ENCODE data around the gene GRK7.
A peak's percentile ranks its signal among the peaks of the same experiment; 100 is the strongest.

Gene GRK7

GRCh38 chr3:141726483-141726882 lies 36.7 kb upstream of the GRK7 start:
- Histone ChIP-seq H3F3A (ENCODE audit: insufficient read depth) (no peaks in the 10 kb centered on the region), H3K9me2 (replicated peaks; ENCODE audit: insufficient read depth, low read length) (no peaks in the 10 kb centered on the region), H3K4me3 (ENCODE audit: insufficient read depth, low read length, poor library complexity, severe bottlenecking) (no peak overlapping the region), H3K9me3 (ENCODE audit: insufficient read depth, low read length) (no peaks in the 10 kb centered on the region), H2AFZ (ENCODE audit: low read depth, low read length, severe bottlenecking) (no peak overlapping the region), H3K27me3 (ENCODE audit: low read length) (no peaks in the 10 kb centered on the region), H3K4me2 (ENCODE audit: low read depth, low read length, poor library complexity, severe bottlenecking) (no peak overlapping the region), H3K27ac (ENCODE audit: low read depth, low read length) (no peak overlapping the region), H3K36me3 (ENCODE audit: low read length) (no peaks in the 10 kb centered on the region), H3K79me2 (ENCODE audit: insufficient read depth, low read length) (no peaks in the 10 kb centered on the region), H3K9ac (ENCODE audit: low read length) (no peak overlapping the region), H4K20me1 (ENCODE audit: low read depth, low read length) (no peaks in the 10 kb centered on the region)
- TF ChIP-seq EZH2phosphoT487 (conservative IDR thresholded peaks at IDR 0.05; ENCODE audit: low read length), result no peak

GRCh38 chr3:141728355-141728892 lies 34.8 kb upstream of the GRK7 start:
- H3K27ac ChIP-seq (ENCODE audit: low read depth, low read length), result no peak overlapping the region
- TF ChIP-seq EZH2phosphoT487 (conservative IDR thresholded peaks at IDR 0.05; ENCODE audit: low read length) (no peak), CTCF (IDR thresholded peaks at IDR 0.05; ENCODE audit: insufficient read depth, low read length, poor library complexity, severe bottlenecking) (no peak)
- no peaks in the 10 kb centered on the region for H3K9me3 ChIP-seq (ENCODE audit: insufficient read depth, low read length)
- H3K4me3 ChIP-seq (ENCODE audit: insufficient read depth, low read length, poor library complexity, severe bottlenecking), result no peak overlapping the region
- H3K9me2 ChIP-seq (replicated peaks; ENCODE audit: insufficient read depth, low read length), result no peaks in the 10 kb centered on the region
- H3F3A ChIP-seq (ENCODE audit: insufficient read depth), result no peaks in the 10 kb centered on the region
- H3K36me3 ChIP-seq (ENCODE audit: low read length), result no peaks in the 10 kb centered on the region
- H2AFZ ChIP-seq (ENCODE audit: low read depth, low read length, severe bottlenecking), result no peak overlapping the region
- H3K9ac ChIP-seq (ENCODE audit: low read length), result no peak overlapping the region
- no peak overlapping the region for H3K4me2 ChIP-seq (ENCODE audit: low read depth, low read length, poor library complexity, severe bottlenecking)
- no peaks in the 10 kb centered on the region for H4K20me1 ChIP-seq (ENCODE audit: low read depth, low read length)
- H3K27me3 ChIP-seq (ENCODE audit: low read length), result no peaks in the 10 kb centered on the region
- no peaks in the 10 kb centered on the region for H3K79me2 ChIP-seq (ENCODE audit: insufficient read depth, low read length)

- Histone ChIP-seq H3K27me3 (ENCODE audit: low read length) (no peaks in the 10 kb centered on the region), H2AFZ (ENCODE audit: low read depth, low read length, severe bottlenecking) (no peak overlapping the region), H3K27ac (ENCODE audit: low read depth, low read length) (no peak overlapping the region), H3K79me2 (ENCODE audit: insufficient read depth, low read length) (no peaks in the 10 kb centered on the region), H3F3A (ENCODE audit: insufficient read depth) (no peaks in the 10 kb centered on the region), H3K9ac (ENCODE audit: low read length) (no peak overlapping the region), H3K36me3 (ENCODE audit: low read length) (no peaks in the 10 kb centered on the region), H3K4me2 (ENCODE audit: low read depth, low read length, poor library complexity, severe bottlenecking) (no peak overlapping the region), H4K20me1 (ENCODE audit: low read depth, low read length) (no peaks in the 10 kb centered on the region), H3K9me3 (ENCODE audit: insufficient read depth, low read length) (no peaks in the 10 kb centered on the region), H3K9me2 (replicated peaks; ENCODE audit: insufficient read depth, low read length) (no peaks in the 10 kb centered on the region), H3K4me3 (ENCODE audit: insufficient read depth, low read length, poor library complexity, severe bottlenecking) (no peak overlapping the region)
- no peak for TF ChIP-seq EZH2phosphoT487 (conservative IDR thresholded peaks at IDR 0.05; ENCODE audit: low read length)
- TF ChIP-seq CTCF (IDR thresholded peaks at IDR 0.05; ENCODE audit: insufficient read depth, low read length, poor library complexity, severe bottlenecking), result peak; percentile 11
Observed at GRCh38 chr3:141729240-141729639, 34.0 kb upstream of the GRK7 start.

DNA sequence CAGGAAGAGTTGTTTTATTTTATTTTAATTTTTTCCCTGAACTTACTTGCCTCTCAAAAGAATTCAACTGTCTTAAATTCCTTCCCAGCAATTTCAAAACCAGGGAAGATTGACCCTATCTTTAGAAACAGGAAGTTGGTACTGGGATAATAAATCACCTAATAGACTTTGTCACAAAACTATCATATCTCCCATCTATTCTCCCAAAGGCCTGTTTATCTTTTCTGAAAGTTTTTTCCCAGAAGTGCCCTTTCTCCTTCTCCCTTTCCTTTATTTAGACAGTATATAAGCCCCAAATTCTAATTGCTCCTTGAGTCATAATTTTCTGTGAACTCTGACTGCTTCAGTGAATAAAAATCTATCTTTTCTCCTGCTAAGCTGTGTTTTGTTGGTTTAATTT lies 28.0 kb upstream of the GRK7 start:
- Histone ChIP-seq H3K9me3 (ENCODE audit: insufficient read depth, low read length) (no peaks in the 10 kb centered on the region), H3K36me3 (ENCODE audit: low read length) (no peaks in the 10 kb centered on the region; the same call in 1 of the 2 replicates), H4K20me1 (ENCODE audit: low read depth, low read length) (0 out of 2 replicates have a peak, but pooled peaks cover 5% of the 10 kb centered on the region), H3K4me2 (ENCODE audit: low read depth, low read length, poor library complexity, severe bottlenecking) (no peak overlapping the region), H3K27ac (ENCODE audit: low read depth, low read length) (no peak overlapping the region), H3K9me2 (replicated peaks; ENCODE audit: insufficient read depth, low read length) (no peaks in the 10 kb centered on the region), H3K79me2 (ENCODE audit: insufficient read depth, low read length) (peaks cover 21% of the 10 kb centered on the region), H3K4me3 (ENCODE audit: insufficient read depth, low read length, poor library complexity, severe bottlenecking) (no peak overlapping the region), H3K9ac (ENCODE audit: low read length) (no peak overlapping the region), H2AFZ (ENCODE audit: low read depth, low read length, severe bottlenecking) (no peak overlapping the region), H3K27me3 (ENCODE audit: low read length) (no peaks in the 10 kb centered on the region), H3F3A (ENCODE audit: insufficient read depth) (peaks cover 3% of the 10 kb centered on the region; the same call in 1 of the 2 replicates)
- TF ChIP-seq EZH2phosphoT487 (conservative IDR thresholded peaks at IDR 0.05; ENCODE audit: low read length) (no peak), CTCF (IDR thresholded peaks at IDR 0.05; ENCODE audit: insufficient read depth, low read length, poor library complexity, severe bottlenecking) (no peak)

Data from SU-DHL-6 (cell line).